ENCODE results near the gene DPCD.

DNA sequence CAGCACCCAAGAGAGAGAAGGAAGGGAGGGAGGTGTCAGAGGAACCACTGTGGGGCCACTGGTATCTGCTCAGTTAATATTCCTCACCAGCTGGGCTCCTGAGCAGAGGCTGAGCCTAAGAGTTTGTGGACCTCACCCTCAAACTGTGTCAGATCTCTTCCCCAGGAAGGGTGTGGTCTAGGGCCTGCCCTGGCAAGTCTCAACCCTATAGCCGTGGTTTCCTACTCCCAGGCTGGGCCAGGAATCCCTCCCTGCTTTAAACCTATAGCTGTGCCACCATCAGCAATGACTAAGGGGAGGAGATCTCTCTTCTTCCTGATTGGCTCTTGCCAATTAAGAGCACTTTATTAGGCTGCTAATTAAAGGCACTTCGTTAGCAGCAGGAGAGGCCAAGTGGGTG is 29.9 kb upstream of the DPCD start:
- TF ChIP-seq ZNF274 (IDR thresholded peaks at IDR 0.05; ENCODE audit: low read depth, low read length) = no peak
- TF ChIP-seq SUZ12 (IDR thresholded peaks at IDR 0.05; ENCODE audit: extremely low read depth, insufficient read depth, insufficient read length) = no peak

All from NT2/D1 (cell line).